Stimulated activated CD4-positive, alpha-beta T cell treated with anti-CD3 and anti-CD28 coated beads, Interleukin-4, amount 100 ng/mL, for 4 hours (primary cell): ENCODE data around the gene CRIP1.
A peak's percentile ranks its signal among the peaks of the same experiment; 100 is the strongest.

ENCODE experiments used
- DNase-seq, 2 experiments: peaks; one replicate each; pipeline ENCODE4 v3.0.0-alpha.2; 2020

The CRIP1 gene

DNA sequence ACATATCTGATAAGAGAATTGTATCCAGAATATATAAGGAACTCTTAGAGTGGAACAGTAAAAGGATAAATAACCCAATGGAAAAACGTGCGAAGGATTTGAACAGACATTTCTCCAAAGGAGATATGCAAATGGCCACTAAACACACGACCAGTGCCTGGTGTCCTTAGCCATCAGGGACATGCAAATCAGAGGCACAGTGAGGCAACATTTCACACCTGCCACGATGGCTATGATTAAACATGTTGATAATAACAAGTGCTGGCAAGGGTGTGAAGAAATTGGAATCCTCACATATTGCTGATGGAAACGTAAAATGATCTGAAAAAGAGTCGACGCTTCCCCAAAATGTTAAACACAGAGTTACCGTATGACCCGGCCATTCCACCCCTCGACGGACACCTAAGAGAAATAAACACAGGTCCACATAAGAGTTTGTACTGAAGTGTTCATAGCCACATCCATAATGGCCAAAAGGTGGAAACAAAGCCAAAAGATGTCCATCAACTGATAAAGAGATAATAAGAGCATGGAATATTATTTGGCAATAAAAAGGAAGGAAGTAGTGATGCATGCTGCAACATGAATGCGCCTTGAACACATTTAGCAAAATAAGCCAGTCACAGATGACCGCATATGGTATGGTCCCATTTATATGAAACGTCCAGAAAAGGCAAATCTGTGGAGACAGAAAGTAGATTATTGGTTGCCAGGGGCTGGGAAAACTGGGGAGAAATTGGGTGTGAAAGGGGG lies 33.4 kb downstream of the CRIP1 start:
- no peak for DNase-seq

DNA sequence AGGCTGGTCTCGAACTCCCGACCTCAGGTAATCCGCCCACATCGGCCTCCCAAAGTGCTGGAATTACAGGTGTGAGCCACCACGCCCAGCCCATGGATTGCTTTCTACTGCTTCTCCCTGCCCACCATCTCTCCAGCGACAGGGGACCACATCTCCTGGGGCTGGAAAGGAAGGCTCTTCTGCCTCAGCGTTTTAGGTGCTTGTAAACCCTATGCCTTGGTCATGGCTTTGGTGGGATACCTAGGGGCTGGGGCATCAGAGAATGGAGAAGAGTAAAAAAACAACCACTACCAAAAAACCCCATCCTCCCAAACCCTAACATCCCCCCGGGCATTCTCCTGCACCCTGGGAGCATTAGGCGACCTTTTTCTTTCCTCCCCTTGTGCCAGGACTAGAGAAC lies 38.6 kb downstream of the CRIP1 start:
- DNase-seq, result no peak

DNA sequence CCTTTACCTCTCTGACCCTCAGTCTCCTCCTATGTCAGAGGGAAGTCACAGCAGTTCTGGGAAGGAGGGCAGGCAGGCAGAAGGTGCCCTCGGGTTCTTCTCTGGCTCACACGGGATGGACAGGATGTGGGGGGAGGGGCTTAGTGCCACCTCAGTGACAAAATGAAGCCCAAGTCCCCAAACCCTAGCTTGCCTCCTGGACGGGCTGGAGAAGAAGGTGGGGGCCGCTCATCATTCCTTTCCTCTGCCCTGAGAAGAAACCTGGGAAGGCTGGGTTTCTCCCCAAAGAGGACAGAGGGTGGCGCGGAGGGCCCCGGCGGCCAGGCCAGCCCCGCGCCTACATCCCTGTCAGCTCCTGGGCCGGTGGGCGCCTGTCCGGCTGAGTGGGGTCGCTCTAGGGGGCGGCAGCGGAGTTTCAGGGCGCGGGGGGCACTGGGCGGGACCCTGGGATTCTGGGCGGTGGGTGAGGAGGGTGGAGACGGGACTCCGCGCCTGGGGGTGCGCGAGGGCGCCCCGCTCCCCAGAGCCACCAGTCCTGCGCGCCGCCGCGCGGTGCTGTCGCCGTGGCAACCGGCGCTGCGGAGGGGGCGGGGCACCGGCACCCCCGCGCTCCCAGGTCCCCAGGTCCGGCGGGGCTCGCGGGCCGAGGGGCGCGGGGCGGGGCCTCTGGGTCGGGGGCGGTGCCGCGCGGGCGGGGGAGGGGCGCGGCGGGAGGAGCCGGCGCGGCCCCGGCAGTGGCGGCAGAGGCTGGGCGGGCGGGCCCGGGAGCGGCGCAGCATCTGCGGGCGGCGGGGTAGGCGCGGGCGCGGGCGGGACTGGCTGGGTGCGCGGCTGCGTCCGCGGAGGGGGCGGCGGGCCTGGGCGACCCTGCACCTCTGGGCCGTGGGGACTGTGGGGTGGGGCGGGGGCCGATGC lies 39.4 kb downstream of the CRIP1 start, which contains the start of gene TMEM121:
Gene TMEM121 (plus strand): TSS at position 723 of the 915 bp plus-strand sequence. CDS start 2,252 bp downstream, outside the sequence.
- peak; percentile 30 to 50 for DNase-seq

DNA sequence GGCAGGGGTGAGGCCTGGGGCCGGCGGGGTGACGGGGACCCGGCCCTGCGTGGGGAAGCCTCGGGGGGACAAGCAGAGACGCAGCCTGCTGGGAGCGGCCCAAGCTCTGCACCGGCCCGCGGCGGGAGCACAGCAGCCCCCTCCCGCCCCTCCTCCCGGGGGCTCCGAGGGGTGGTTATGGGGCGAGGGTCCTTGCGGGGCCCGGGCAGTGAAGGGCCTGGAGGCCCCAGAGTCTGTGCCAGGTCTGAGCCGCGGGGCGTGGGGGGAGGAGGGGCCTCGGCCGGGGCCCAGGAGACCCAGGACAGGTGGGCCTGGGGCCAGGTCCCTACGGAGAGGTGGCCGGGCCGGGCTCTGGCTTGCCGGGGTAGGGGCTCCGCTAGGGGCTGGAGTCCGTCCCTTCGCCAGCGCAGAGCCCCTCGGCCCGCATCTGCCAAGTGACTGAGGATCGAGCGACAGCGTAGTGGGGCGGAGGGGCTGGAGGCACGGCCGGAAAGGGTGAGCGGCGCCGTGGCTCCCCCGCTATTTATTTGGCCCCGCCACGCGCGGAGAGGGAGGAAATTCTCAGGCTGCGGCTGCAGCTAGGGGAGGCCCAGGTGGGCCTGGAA lies 40.2 kb downstream of the CRIP1 start:
- no peak for DNase-seq

DNA sequence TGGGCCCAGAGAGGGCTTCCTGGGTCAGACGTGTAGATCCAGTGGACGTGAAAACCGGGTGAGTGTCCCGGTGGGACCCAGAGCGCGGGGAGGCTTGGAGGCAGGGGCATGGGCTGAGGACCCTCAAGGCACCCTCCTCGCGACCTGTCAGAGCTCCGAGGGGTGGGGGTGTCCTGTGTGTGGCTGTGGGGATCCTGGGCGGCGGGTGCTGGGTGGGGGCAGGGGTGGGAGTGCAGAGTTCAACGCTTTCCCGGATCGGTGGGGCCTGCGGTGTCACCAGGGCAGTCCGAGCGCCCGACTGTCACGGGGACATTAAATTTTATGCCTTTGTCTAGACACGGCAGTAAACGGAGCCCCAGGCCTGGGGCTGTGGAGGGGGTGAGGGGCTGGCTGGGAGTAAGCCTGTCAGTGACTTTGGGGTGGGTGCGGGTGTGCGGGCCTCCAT lies 40.7 kb downstream of the CRIP1 start:
- DNase-seq, result no peak

DNA sequence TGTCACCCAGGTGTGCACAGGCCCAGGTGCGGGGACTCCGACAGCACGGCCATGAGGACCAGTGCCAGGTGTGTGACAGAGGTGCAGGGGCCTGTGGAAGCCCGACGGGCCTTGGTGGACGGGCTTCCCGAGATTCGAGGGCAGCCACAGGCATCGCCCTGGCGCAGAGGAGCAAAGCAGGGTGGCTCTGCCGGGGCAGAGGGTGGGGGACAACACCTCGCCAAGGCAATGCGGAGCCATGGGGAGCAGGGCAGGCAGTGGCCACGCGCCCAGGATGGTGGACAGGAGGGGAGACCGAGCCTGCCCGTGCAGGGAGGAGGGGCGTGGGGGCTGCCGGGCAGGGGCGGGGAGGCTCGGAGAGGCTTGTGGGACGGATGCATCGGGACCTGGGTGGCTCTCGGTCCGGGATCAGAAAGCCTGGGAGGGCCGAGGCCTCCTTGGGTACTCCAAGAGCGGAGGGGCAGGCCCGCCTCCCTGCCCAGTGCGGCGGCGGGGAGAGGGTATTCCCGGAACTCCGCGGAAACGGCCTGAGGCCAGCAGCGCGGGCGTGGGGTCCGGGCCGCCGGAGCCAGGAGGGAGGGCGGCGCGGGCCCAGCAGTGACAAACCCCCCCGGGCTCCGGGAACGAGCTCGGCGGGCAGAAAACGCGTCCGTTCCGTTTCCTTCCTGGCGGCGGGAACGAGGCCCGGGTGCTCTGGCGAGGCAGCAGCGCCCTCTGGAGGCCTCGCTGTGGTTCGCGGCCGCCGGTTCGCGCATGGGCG lies 41.3 kb downstream of the CRIP1 start:
- DNase-seq, result peak; percentile 74 to 84

DNA sequence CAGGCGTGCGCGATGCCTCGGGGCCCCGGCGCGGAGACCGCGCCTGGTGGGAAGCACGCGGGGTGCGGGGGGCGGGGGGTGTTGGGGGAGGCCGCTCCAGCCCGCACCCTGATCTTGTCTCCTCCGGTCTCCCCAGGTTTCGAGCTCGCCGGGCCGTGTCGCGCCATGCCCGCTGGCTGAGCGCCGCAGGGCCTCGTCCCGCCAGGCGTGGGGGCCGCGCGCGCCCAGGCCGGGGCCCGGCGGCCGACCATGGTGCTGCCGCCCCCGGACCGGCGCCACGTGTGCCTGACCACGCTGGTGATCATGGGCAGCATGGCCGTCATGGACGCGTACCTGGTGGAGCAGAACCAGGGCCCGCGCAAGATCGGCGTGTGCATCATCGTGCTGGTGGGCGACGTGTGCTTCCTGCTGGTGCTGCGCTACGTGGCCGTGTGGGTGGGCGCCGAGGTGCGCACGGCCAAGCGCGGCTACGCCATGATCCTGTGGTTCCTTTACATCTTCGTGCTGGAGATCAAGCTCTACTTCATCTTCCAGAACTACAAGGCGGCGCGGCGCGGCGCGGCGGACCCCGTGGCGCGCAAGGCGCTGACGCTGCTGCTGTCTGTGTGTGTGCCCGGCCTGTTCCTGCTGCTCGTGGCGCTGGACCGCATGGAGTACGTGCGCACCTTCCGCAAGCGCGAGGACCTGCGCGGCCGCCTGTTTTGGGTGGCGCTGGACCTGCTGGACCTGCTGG lies 42.1 kb downstream of the CRIP1 start:
- DNase-seq, result peak; percentile 63 to 81

DNA sequence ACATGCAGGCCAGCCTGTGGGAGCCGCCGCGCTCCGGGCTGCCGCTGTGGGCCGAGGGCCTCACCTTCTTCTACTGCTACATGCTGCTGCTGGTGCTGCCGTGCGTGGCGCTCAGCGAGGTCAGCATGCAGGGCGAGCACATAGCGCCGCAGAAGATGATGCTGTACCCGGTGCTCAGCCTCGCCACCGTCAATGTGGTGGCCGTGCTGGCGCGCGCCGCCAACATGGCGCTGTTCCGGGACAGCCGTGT lies 42.6 kb downstream of the CRIP1 start:
- no peak for DNase-seq

DNA sequence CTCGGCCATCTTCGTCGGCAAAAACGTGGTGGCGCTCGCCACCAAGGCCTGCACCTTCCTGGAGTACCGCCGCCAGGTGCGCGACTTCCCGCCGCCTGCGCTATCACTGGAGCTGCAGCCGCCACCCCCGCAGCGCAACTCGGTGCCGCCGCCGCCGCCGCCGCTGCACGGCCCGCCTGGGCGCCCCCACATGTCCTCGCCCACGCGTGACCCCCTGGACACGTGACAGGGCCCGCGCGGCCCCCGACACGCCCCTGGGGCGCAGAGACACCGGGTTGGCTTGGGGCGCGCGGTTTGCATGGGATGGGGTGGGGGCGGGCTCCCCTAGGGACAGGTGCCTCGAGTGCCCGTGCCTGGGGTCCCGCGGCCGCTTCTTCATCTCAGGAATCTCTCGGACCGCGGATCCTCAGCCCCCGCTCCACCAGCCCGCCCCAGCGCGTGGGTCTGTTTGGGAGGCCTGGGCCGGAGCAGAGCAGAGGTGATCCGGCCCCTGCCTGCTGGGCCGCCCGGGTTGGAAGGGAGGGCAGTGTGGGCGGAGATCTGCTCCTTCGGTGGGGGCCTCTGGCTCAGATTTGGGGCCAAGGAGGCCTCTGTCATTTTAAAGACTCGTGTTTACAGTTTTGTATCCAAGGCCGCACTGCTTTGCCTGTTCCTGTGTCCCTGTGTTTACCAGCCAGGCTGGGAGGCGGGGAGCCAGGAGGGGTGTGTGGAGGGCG lies 43.0 kb downstream of the CRIP1 start:
- DNase-seq, result peak; percentile 56 to 69

DNA sequence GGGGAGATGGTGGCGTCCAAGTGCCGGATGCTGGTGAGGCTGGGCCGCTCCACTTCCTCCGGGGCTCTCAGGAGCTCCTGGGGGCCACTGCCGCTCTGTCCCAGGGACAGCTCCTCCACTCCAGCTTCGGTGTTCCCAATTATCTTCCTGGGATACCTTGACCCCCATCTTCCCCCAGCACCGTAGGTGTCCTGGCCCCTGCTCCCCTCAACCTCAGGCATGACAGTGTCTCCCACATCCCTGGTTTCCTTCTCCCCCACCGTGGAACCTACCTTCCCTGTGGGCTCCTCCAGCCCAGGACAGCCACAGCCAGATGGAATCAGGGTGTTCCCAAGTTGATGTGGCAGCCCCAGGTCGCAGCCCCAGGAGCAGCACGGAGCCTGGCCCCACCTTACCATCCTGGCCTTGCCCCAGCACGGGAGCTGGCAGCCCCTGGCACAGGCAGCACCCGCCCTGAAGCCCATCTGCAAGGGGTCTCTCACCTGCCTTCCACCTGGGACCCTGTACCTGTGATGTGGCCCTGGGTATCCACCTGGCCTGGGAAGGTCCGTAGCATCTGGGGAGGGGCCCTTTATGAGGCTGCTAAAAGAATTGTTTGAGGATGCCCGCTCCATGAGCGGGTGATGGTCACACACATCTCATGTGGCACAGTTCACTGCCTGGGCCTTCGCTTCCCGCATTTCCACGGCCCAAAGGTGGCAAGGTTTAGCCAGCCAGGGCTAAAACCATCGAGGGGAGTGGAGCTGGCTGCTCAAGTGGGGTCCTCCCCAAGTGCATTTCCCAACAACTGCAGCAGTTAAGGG lies 43.8 kb downstream of the CRIP1 start:
- no peak for DNase-seq

DNA sequence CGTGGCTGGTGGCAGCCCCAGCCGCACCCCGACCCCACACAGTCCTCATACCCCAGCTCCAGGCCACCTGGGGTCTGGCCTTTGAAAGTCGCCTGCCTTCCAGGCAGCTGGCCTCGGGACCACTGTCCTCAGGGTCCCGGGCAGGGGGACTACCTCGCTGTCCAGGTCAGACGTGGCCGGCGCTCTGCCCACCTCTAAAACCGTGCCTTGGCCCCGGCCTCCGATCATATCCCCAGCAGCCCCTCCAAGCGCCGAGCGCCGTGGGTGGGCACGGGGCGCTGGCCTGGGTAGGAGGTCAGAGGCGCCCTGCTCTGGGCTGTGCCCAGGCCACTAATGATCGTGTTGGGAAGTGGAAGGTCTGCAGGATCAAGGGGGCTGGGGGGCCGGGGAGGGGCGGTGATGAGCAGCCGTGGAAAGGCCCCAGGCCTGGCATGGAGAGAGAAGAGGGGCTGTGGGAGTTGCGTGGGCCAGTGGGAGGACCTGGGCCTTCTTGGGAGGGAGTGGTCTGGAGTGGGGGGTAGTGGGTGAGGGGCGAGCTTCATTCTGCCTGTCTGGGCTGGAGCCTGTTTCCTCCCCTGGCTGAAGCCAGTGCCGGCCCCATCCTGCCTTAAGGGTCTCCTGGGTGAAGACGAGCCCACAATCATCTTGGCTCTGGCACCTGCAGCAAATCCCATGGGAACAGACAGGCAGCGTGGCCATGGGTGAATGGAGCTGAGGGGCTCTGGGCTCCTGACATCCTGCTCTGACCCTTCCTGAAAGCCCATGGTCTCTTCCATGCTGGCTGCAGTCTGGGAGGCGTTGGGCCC lies 44.6 kb downstream of the CRIP1 start:
- DNase-seq, result no peak

DNA sequence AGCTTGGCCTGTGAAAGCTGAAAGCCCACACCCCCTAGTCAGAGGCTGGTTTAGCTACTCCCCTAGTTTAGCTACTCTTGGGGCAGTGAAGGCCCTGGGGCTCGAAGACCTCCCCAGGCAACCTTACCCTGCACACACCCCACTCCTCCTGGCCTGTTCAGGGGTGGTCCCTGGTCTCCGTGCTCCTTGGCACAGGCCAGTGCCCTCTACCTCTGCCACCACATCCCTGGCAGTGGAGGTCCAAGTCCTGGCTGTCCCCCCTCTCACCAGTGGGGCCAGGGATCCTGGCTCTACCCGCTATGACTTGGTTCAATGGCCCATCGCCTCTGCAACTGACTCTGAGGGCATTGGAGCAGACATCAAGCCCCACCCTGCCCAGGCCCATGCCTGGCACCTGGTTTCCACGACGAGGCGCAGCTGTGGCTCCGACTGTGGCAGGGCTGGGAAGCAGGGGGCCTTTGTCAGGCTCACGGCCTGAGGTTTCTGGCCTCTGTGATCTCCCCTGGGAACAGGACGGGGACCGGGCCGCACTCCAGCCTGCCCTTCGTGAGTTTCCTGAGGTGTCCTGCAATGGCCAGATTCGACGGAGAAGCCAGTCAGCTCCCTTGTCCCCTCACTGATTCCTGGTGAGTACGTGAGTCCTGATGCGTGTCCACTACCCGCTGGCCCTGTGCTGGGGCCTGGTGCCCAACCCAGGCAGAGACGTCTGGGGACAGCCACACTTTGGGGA lies 45.4 kb downstream of the CRIP1 start:
- DNase-seq, result no peak

DNA sequence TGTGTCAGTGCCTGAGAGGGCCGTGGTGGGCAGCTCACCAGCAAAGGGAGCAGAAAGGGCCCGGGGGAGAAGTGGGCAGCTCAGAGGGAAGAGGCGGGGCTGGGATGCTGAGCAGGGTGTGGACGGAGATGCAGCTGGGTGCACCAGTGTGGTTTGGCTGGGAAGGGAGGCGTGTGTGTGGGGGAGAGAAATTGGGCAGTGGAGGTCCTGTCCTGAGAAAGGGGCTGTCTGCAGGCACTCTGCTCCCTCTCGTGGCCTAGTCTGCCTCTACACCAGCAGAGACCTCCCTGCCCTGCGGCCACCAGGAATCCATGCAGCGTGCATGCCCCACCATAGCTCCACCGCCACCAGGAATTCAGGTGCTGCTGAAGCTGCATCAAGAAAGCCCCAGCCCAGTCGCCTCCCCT lies 46.1 kb downstream of the CRIP1 start:
- DNase-seq, result no peak

DNA sequence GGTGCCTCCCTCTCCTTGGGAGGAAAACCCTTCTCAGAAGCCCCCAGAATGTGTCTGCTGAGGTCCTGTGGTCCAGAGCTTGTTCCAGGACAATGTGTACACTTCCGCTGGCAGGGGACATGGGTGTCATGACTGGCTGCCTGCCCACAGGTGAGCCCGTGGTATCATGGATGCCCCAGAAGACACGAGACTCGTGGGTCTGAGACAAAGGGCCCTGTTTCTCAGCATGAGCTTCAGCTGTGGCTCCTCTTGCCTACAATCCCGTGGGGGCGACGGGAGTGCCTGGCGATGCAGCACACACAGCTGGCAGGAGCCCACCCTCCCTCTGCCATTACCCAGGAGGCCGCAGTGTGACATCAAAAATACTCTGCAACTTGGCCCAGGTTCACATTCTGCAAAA lies 46.7 kb downstream of the CRIP1 start:
- DNase-seq, result no peak

DNA sequence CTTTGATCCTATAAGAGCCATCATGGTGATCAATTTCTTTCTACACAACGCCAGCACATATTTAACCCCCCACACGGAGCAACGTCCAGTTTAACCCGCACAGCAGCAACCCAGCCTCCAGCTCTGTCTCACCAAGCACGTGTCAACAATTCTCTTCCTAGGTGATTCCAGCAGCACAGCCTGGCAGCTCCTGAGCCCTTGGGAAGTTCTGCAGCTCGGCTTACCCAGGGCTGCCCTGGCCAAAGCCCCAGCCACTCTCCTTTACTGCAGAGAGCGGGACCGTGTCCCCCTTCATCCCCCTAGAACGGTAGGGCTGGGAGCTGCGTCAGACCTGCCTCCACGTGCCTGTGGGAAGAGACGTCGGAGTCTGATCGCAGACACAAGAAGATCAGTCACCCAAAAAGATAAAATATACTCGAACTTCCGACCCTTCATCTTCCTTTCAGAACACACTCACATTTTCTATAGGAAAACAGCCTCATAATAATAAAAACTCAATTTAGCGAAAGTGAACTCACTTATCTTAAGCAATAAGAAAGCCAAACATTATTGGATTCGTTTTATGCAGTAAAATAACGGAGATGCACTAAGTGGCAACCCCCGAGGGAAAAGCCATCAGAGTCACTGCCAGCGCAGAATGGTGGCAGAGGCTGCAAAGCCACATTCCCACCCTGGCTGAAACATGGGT lies 47.3 kb downstream of the CRIP1 start:
- no peak for DNase-seq

DNA sequence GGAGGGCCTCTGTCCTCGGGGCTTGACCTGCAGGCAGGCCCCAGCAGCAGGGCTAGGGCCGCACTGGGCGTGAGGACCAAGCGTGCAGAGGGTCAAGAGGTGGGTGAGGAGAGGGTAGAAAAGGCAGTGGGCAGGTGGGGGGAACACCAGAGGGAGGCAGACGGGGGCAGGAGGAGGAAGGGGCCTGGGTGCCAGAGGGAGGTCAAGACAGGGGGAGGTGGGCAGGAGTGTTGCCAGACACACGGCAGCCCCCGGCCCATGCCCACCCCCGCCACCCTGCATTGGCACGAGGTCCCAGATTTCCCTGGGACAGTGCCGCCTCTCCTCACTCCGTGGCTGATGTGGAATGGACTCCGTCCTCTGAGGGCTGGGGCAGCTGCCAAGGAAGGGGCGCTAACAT lies 47.9 kb downstream of the CRIP1 start:
- no peak for DNase-seq

DNA sequence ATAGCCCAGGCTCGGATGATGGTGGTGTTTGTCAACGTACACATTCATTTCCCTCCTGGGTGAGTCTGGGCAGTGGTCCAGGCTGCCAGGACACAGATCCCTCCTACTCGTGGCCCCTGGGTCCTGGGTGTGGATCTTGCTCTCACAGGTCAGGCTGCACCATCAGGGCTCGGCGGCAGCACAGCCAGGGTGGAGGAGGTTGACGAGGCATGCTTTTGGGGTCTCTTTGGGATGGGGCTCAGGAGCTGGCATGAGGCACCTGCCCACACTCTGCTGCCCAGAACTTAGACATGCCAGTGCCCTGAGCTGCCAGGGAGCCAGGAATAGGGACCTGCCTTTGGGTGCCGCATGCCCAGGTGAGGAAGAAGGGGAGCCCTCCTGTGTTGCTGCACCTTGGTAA lies 49.4 kb downstream of the CRIP1 start:
- DNase-seq, result no peak
